GM21786 (cell line): ENCODE data around the gene TDRD12.

ENCODE experiments used
- ATAC-seq: cut with Tn5 transposase; IDR thresholded peaks from one replicate; pipeline ENCODE4 v1.9.1; 2021; ENCODE audit not compliant: unreplicated experiment

Gene TDRD12

GRCh38 chr19:32809254-32809653, 89.7 kb downstream of the TDRD12 start:
- ATAC-seq = no peak

- ATAC-seq = no peak
Observed at GRCh38 chr19:32809754-32810153, 90.2 kb downstream of the TDRD12 start.

- no peak for ATAC-seq
Observed at GRCh38 chr19:32810452-32810851, 90.9 kb downstream of the TDRD12 start.

GRCh38 chr19:32811151-32811550, 91.6 kb downstream of the TDRD12 start:
- no peak for ATAC-seq

- no peak for ATAC-seq
Observed at GRCh38 chr19:32812036-32812435, 92.5 kb downstream of the TDRD12 start.

- ATAC-seq = no peak
Observed at GRCh38 chr19:32812571-32812970, 93.0 kb downstream of the TDRD12 start.

- no peak for ATAC-seq
Observed at GRCh38 chr19:32813862-32814425, 94.4 kb downstream of the TDRD12 start.

- ATAC-seq = no peak
Observed at GRCh38 chr19:32814624-32815023, 95.1 kb downstream of the TDRD12 start.

- ATAC-seq = no peak
Observed at GRCh38 chr19:32816555-32817099, 97.1 kb downstream of the TDRD12 start.

- no peak for ATAC-seq
Observed at GRCh38 chr19:32817569-32818476, 98.3 kb downstream of the TDRD12 start.

GRCh38 chr19:32818536-32818935, 99.0 kb downstream of the TDRD12 start:
- ATAC-seq = no peak

- no peak for ATAC-seq
Observed at GRCh38 chr19:32819419-32820400, 100.1 kb downstream of the TDRD12 start.

- no peak for ATAC-seq
Observed at GRCh38 chr19:32822916-32823746, 103.6 kb downstream of the TDRD12 start.

GRCh38 chr19:32823747-32824102, 104.2 kb downstream of the TDRD12 start:
- no peak for ATAC-seq

GRCh38 chr19:32824191-32824751, 104.7 kb downstream of the TDRD12 start:
- no peak for ATAC-seq

- no peak for ATAC-seq
Observed at GRCh38 chr19:32824916-32825608, 105.5 kb downstream of the TDRD12 start.

GRCh38 chr19:32828139-32828538, 108.6 kb downstream of the TDRD12 start:
- no peak for ATAC-seq

- no peak for ATAC-seq
Observed at GRCh38 chr19:32828643-32829344, 109.2 kb downstream of the TDRD12 start.
